Activated T-cell treated with anti-CD3 and anti-CD28 coated beads, Interleukin-2, amount 50 U/mL, for 48 hours (primary cell): Measurements from ENCODE around the gene CMTM8.

ENCODE experiments used
- DNase-seq, 2 experiments: peaks; one replicate each; pipeline ENCODE4 v3.0.0-alpha.2; 2020

Gene CMTM8

DNA sequence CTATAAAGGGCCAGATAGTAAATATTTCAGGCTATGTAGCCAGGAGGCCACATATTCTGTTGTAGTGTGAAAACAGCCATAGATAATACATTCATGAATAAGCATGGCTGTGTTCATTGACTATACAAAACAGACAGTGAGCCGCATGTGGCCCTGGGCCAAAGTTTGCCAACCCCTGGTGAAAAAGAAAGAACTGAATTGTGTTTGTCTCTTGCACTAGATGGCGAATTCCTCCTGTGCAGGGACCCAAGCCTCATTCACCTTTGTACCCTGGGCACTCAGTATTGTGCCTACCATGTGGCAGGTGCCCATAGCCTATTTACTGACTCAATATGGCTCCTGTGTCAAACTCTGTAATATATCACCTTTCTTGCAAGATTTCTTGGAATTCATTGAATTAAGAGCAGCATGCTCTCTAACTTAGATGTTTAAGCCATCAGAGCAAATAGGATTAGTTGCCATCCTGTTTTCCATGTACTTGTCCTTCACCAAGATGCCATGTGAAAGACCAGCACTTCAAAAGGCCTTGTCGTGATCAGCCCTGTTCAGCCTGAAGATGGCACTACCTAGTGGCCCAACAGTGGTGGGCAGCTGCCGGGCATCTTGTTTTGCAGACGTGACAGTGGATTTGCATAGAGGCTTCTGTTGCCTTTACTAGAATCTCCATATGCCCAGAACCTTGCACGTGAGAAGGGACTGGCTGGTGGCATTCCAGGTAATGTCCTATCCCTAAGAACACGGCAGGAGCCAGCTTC lies 102.3 kb downstream of the CMTM8 start:
- no peak for DNase-seq

DNA sequence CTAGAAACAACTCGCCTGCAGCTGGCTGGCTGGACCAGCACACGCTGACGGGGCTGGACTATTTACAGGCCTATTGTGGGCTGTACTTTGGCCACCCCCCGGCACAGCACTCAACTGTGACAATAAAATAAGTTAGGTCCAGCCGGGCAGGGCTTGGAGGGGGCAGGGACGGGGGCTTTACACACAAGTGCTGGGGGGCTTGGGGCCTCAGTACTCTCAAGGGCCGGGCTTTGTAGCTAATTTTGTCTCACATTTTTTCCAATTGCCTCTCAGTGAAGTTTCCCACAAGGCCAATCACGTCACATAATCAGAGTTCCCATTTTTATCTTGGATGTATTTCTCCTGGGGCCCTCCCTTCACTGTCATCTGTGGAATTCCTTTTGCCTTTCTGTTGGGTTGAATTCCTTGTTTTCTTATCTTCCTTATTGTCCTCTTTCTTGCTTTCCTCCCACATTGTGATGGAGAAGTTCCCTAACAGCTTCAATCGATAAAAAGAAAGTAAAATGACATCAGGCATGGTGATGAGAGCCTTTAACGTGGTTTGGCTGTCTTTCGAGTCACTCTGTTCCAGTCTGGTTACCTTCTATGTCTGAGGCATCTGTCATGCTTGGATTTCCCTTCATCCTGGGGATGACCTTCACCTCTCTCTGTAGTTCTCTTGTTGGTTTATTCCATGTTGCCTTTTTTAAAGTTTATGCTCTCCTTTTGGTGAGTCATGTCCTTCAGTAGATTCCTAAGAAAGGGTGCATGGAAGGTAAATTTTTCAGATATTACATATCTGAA lies 109.1 kb downstream of the CMTM8 start:
- DNase-seq, result no peak

DNA sequence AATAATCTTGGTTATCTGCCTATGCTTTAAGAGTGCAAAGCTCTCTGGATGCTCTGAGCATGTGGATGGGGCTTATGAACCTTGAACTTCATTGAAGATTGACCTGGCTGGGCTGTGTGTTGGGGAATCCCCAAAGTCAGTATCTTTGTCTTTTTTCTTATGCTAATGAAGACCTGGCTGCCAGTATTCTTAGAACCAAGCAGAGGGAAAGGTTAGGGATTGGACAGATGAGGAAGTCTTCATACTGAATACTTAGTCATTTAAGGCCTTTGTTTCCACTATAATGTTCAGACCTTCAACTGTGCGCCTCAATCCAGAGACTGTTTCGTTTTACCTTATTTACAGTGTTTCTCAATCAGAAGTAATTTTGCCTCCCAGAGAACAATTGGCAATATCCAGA lies 110.7 kb downstream of the CMTM8 start:
- DNase-seq, result no peak

DNA sequence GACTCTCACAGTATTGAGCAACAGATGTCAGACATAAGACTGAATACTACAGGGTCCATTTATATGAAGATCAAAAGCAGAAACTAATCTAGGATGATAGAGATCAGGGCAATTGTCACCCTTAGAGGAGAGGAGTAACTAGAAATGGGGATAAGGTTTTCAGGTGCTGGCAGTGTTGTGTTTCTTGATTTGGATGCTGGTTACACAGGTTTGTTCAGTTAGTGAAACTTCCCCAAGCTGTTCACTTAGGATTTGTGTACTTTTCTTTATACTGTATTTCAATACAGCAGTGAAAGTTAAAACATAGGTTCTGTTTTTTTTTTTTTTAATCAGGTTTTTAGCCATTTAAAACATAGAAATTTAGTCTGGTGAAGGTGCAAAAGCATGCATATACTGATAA lies 114.1 kb downstream of the CMTM8 start:
- no peak for DNase-seq

DNA sequence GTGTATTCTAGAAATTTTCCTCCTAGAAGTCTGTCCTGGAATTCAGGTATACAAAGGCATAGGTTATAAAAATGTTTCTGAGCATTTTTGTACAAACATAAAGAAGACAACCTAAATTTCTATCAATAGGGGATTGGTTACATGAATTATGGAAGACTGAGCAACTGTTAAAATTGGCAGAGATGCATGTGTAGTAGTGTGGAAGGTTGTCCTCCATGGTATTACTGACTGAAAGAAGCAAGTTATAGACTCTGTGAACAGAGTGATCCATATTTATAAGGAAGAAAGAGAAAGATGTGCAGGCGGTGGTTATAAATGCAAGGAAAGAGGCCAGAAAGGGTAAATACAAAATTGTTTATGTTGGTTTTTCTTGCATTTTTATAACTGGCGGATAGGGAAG lies 114.9 kb downstream of the CMTM8 start:
- DNase-seq, result no peak

DNA sequence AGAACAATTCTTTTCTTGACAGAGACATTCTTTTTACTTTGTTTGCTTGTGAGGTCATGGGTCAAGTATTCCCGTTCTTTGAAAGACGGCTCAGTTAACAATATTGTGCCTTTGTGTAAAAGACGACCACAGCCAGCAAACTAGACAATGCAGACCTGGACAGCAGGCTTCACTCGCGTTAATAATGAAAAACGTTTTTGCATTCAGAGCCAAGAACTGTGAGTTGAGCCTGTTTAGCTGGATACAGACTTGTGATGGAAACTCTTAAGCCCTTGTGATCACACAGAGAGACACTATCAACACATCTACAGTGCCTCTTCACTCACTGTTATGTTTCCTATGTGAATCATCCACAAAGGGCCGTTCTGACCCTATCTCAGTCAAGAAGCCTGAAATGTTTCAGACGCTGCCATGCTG lies 115.9 kb downstream of the CMTM8 start:
- DNase-seq, result no peak

DNA sequence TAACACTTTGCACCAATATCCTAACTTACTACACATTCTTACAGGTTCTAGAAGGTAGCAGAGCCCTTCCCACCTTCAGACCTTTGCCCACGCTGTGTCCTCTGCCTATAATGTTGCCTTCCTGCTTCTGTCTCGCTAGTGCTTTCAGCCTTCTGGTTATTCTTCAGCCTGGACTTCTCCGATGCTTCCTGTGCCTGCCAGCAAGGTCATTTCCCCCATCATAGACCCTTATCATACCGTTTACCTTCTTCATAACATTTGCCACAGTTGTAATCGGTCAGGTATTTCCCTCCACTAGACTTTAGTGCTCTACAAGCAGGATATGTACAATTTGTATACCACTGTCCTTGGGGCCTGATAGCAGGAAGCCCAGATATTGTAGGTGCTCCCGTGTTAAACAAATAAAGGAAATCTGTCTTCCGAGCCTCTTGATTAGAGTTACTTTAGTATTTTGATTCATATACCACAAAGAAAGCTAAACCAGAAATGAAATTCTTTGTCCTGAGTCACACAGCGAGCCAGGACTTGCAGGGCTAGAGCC lies 117.3 kb downstream of the CMTM8 start:
- no peak for DNase-seq

DNA sequence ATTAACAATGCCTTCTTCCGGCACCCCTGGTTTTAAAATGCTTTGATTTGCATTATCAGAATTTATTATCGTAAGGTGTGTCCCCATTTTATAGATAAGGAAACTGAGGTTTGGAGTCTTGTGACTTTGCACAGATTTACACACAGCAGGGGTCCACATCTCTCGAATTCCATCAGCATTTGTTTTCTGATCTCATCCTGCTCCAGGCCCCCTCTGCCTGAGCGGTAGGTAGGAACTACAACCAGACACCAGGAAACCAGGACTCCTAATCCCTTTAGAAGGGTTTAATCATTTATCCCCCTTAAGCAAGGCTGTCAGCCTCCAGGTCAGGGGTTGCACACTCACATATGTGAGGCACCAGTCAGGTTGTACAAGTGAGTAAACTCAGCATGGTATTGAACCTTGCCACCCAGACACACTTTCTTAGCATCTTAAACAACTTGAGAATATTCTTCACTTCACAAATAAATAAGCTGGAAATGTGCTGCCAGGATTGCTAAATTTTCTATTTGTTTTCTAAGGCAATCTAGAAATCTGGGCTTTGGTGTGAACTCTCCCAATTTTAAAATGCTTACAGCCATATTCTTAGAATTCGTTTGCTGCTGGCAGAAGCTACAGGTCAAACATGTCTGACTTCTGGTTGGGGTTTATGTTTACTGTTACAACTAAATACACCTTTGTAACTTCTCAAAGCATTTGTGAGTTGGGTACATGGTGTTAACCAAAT lies 121.4 kb downstream of the CMTM8 start:
- no peak for DNase-seq

DNA sequence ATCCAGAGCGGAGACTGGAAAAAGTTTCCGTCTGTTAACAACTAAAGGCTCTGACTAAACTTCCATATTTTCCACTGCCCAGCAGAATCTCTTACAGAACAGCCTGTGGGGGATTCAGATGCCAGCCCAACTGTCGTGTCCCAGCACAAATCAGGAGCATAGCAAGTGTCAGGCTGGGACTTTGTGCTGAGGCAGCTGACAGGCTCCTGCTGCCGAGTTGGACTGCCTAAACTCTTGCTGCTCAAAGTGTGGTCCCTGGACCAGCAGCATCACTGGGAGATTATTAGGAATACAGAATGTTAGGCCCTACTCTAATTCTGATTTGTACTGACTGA lies 122.0 kb downstream of the CMTM8 start:
- DNase-seq, result no peak

DNA sequence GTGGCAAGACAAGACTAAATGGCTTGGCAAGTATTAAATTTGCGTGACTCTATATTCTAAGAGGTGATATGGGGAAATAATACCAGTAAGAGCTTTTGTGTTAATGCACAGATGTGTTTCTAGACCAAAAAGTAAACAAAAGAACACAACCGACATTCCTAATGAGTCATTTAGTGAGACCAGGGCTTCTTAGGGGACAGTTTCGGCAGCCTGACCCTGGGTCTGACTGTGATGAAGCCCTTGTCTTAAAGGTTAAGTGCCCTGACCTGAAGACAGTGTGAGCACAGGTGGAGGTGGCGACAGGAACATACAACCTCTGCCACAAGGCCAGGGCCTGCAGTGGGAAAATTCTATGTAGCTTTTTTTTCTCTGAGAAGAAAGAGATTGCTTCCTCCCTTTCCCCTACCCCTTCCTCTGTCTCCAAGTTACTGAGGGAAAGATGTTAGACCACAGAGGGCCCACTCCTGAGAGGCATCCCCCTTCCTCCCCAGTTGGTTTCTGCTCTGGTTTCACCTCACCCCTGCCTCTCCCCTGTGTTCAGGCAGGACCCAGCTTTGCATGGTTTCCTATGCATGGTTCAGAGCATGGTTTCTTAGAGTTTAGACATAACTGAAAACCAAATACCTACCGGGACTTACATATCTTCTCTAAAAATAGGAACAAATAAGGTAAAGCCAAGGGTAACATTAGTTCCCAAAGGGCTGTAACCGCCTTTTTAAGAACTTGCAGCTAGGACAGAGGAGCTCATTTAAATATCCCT lies 128.3 kb downstream of the CMTM8 start:
- no peak for DNase-seq

DNA sequence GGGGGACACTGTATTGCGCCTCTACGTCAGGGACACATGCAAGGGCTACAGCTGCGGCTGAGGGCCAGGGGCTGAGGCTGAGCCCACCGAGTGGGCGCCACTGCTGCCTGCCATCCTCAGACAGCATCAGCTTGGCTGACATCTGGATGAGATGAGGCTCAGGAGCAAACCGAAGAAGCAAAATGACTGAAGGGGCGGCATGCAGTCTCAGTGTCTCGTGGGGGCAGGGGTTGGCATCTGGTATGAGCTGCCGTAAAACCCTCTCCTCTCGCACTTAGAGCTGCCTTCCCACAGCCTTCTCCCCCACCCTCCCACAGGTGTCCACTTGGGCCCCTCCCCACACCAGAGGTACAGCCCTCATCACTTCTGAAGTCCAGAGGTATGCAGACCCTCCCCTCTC lies 129.0 kb downstream of the CMTM8 start:
- no peak for DNase-seq

DNA sequence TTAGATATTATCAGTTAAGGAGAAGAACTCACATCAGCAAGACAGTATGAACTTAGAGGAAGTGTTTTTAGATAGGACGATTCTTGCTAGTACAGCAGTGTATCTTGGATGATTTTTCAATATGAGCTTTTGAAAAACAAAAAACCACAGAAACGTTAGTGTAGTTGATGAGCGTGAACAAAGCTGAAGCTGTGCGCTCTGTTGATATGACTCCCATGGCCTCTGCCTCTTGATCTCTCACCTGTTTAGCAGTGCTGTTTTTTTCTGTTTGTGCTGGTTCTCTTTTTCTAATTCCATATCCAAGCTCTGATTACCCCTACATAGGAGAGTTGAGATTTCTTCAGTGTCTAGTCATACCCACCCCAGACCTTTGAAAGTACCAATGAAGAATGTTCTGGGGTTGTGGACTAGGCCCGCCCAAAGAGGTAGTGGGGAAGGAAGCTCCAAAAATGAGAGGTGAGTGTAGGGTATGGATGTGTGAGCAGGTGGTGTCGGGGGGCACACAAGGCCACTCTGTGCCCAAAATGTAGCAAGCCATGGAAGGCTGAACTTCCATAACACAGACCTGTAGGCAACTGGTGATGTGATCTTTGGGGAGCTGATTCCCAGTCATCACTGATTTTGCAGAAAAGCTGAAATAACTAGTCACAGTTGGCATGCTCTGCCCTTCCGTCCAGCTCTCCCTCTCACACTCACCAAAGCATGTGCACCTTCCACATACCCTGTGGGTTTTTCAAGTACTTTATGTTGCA lies 133.2 kb downstream of the CMTM8 start:
- peak in 1 of 2 experiments; percentile 29 for DNase-seq

DNA sequence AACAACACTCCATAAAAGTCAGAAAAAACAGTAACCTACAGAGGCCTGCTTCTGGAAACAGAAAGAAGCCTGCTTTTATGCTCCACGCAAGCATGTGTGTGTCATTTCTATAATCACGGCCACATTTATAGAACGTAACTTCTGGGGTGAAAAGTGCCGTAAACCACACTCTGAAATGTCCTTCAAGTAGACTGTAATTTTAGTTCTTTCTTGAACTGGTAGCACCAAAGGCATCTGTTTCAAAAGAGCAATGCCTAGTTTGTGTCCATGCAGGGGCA lies 133.7 kb downstream of the CMTM8 start:
- no peak for DNase-seq

DNA sequence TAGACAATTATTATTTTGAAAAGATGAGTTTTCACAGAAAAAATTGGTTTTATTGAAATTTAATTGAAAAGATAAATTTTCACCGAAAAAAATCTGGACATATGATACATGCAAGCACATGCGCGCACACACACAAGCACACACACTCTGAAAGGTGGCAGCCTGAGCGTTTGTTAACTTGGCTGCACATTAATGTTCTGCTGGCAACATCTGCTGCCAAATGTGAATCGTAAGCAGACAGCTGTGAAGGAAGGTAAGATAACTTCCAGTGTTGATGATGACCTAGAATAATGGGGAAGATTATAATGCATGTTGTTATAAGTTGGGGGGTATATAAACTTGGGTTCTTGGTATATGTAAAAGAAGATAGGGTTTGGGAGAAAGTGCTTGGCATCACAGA lies 134.8 kb downstream of the CMTM8 start:
- no peak for DNase-seq

DNA sequence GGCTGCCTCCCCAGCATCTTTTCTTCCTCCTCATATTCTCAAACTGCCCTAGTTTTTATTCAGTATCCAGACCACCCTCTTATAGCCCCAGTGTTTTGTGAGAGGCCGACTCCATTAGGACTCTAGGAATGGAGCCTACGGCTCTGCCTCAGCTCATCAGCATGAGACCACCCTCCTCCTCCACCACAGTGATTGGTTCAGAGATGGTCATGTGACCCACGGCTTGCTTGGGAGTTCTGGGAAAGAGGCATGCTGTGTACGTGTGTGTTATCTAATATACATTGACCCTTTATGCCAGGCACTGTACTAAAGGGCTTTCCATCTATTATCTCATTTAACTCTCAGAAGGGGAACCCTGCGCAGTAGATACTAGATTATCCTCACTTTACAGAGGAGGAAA lies 135.4 kb downstream of the CMTM8 start:
- DNase-seq, result no peak

DNA sequence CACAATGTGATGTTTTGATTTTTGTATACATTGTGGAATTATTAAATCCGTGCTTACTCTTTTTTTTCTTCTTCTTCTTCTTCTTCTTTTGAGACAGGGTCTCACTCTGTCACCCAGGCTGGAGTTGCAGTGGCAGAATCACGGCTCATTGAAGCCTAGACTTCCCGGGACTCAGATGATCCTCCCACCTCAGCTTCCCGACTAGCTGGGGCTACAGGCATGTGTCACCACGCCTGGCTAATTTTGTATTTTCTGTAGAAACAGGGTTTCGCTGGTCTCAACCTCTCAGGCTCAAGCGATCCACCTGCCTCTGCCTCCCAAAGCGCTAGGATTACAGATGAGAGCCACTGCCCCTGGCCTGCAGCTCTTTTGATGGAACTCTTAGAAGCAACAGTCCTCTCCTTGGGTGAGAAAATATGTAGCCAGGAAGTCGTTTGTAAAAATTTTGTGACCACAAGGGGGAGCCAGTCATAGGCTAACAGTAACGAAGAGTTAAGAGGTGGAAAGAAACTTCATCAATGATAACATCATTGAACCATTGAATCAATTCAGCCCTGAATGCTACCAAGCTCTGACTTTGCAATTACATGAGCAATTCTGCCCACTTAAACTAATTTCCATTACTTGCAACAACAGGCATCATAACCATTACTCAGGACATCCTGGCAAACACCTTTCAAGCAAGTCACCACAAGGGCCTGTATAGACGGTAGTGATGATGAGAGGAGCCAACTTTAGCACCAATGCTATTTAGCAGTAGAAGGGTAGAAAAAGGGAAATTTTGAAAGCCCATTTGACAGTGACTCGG lies 136.5 kb downstream of the CMTM8 start:
- peak; percentile 51 to 71 for DNase-seq

DNA sequence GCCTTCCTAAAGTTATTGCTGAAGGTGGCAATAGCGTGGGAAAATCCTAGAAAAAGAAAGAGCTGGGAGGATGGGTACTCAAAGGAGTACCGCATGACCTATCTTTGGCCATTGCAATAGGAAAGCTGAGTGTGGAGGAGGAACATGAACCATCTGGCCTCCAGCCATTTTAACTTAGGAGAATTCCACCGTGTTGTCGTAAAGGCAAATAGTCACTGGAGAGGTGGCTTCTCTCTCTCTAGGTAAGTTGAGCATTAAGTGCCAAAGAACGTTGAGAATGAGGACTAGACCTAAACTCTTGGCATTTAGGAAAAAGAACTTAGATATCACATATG lies 137.1 kb downstream of the CMTM8 start:
- no peak for DNase-seq

DNA sequence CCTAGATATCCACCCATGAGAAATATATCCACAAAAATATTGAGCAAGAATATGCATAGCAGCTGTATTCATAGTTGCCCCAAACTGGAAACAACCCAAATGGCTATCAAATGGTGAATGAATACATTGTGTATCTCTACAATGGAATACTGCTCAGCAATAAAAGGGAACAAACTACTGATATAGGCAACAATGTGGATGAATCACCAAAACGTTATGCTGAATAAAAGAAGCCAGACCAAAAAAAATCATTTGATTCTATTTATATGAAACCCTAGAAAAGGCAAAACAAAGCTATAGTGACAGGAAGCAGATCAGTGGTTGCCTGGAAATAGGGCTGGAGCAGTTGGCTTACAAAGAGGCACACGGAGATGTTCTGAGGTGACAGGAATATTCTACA lies 137.6 kb downstream of the CMTM8 start:
- DNase-seq, result no peak

DNA sequence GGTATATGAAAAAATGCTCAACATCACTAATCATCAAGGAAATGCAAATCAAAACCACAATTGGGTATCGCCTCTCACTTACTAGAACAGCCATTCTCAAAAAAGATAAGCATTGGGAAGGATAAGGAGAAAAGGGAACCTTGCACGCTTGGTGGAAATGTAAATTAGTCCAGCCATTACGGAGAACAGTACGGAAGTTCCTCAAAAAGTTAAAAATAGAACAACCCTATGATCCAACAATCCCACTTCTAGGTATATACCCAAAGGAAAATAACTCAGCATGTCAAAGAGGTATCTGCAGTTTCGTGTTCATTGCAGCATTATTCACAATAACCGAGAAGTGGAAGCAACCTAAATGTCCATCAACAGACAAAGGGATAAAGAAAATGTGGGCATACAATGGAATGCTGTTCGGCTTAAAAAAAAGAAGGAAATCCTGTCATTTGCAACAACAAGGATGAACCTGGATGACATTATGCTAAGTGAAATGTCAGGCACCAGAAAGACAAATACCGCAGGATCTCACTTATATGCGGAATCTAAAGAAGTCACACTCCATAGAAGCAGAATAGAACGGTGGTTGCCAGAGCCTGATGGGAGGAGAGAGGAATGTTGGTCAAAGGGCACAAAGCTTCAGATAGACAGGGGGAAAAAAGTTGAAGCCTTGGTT lies 141.5 kb downstream of the CMTM8 start:
- DNase-seq, result no peak

DNA sequence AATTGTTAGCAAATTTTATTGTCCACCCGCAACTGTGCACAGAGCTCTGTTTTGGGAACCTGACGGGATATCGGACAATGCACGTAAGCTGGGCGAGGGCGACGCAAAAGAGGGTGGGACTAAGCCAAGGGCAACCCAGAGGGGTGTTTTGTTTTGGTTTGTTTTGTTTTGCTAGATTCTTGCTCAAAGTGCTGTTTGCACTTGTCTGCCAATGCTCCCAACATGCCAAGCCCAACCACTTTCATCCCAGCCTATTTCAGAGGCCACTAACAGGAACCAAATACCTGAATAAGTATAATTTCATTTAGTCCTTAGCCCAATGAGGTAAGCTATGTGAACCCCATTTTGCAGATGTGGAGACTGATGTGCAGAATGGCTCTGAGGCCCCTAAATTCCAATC lies 143.4 kb downstream of the CMTM8 start:
- DNase-seq, result no peak

DNA sequence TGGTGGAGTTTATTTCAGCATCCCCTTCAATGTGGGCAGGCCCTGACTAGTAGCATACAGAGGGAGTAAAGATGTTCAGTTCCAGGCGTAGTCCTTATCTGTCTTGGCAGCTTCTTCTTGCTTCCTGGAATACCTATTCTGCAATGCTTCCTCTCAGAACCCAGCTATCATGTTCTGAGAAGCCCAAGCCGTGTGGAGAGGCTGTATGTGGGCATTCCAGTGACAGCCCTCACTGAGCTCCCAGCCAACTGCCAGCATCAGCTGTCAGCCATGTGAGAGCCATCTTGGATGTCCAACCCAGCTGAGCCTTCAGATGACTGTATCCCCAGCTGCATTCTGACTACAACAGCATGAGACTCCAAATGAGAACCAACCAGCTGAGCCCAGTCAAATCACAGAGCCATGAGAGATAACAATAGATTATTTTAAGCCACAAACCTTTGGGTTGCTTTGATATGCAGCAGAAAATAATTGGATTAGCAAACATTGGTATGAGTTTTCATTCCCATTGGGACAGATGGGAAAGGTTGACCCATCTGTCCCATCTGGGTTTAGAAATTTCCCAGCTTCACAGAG lies 144.7 kb downstream of the CMTM8 start:
- DNase-seq, result no peak
